HEK293T (cell line): ENCODE measurements around the gene FMNL1.
"Not testable (repeated sequence)": the region's sequence is repeated elsewhere in the genome, so short reads cannot be mapped to it uniquely, and the experiment has no call there.

Experiments
- ELF4 ChIP-seq: fragments of 450-650 bp; IDR thresholded peaks from 2 replicates; pipeline ENCODE4 v1.6.1; 2017; ENCODE audit warnings: antibody characterized with exemption
- FOXM1 ChIP-seq: fragments of 450-650 bp; IDR thresholded peaks from 2 replicates; pipeline ENCODE4 v1.6.1; 2017; ENCODE audit warnings: mild to moderate bottlenecking, borderline replicate concordance
- SP1 ChIP-seq: fragments of 450-650 bp; IDR thresholded peaks from 2 replicates; pipeline ENCODE4 v1.6.1; 2017

DNA sequence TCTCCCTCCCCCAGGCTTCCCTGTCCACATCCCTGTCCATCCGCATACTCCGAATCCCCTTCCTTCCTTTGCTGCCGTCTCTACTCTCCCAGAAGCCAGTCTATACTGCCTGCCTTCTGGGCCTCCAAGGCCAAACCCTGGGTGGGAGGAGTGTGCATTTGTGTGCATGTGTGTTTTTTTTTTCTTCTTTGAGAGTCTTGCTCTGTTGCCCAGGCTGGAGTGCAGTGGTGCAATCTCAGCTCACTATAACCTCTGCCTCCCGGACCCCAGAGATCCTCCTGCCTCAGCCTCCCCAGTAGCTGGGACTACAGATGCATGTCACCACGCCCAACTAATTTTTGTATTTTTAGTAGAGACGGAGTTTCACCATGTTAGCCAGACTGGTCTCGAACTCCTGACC, 31.6 kb downstream of the FMNL1 start:
- TF ChIP-seq FOXM1, SP1, ELF4: not testable (repeated sequence)
